Activated naive CD8-positive, alpha-beta T cell treated with anti-CD3 and anti-CD28 coated beads, Interleukin-2, amount 50 U/mL, for 24 hours (primary cell): Measurements from ENCODE around the gene FXYD3.
"Not testable (repeated sequence)": the region's sequence is repeated elsewhere in the genome, so short reads cannot be mapped to it uniquely, and the experiment has no call there.

Experiments
- ATAC-seq: fragments of 150-1000 bp; cut with Tn5 transposase; one replicate; pipeline ENCODE4 v1.10.0; 2021
- DNase-seq: peaks from one replicate; pipeline ENCODE4 v3.0.0; 2021
- H3K27ac Mint-ChIP-seq: one replicate; pipeline ENCODE4 v1.8.0; 2021; ENCODE audit warnings: mild to moderate bottlenecking, mixed read lengths
- H3K27me3 Mint-ChIP-seq: one replicate; pipeline ENCODE4 v1.8.0; 2021; ENCODE audit warnings: mixed read lengths
- H3K36me3 Mint-ChIP-seq: one replicate; pipeline ENCODE4 v1.8.0; 2021; ENCODE audit warnings: low read depth, mixed read lengths
- H3K4me1 Mint-ChIP-seq: one replicate; pipeline ENCODE4 v1.8.0; 2021; ENCODE audit warnings: mixed read lengths
- H3K4me3 Mint-ChIP-seq: one replicate; pipeline ENCODE4 v1.8.0; 2021; ENCODE audit warnings: mild to moderate bottlenecking, moderate library complexity, mixed read lengths
- H3K9me3 Mint-ChIP-seq: one replicate; pipeline ENCODE4 v1.8.0; 2021; ENCODE audit warnings: mixed read lengths

Gene FXYD3

DNA sequence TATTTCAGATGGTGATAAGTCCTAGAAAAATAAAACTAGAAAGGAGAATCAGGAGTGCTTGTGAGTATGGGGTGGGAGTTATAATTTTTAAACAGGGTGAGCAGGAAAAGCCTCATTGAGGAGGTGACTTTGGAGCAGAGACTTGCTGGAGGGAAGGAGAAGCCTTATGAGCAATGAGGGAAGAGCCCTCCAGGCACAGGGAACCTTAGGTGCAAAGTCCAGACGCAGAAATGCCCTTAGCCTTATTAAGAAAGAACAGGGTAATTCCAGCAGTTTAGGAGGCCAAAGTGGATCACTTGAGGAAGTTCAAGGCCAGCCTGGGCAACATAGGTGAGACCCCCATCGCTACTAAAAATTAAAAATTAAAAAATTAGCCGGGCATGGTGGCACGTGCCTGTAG, 21.0 kb upstream of the FXYD3 start:
- ATAC-seq (no peak), DNase-seq (no peak)
- H3K4me3 Mint-ChIP-seq: no peak overlapping the region
- no peaks in the 10 kb centered on the region for H3K36me3 Mint-ChIP-seq
- no peaks in the 10 kb centered on the region for H3K9me3 Mint-ChIP-seq
- peaks cover 2% of the 10 kb centered on the region for H3K4me1 Mint-ChIP-seq
- H3K27ac Mint-ChIP-seq: no peak overlapping the region
- peaks cover 6% of the 10 kb centered on the region for H3K27me3 Mint-ChIP-seq

- DNase-seq (no peak), ATAC-seq (no peak)
- H3K36me3 Mint-ChIP-seq: no peaks in the 10 kb centered on the region
- no peak overlapping the region for H3K27ac Mint-ChIP-seq
- H3K9me3 Mint-ChIP-seq: no peaks in the 10 kb centered on the region
- H3K4me3 Mint-ChIP-seq: no peak overlapping the region
- H3K4me1 Mint-ChIP-seq: no peaks in the 10 kb centered on the region
- no peaks in the 10 kb centered on the region for H3K27me3 Mint-ChIP-seq
Observed at GRCh38 chr19:35095667-35096368, 19.8 kb upstream of the FXYD3 start.

DNA sequence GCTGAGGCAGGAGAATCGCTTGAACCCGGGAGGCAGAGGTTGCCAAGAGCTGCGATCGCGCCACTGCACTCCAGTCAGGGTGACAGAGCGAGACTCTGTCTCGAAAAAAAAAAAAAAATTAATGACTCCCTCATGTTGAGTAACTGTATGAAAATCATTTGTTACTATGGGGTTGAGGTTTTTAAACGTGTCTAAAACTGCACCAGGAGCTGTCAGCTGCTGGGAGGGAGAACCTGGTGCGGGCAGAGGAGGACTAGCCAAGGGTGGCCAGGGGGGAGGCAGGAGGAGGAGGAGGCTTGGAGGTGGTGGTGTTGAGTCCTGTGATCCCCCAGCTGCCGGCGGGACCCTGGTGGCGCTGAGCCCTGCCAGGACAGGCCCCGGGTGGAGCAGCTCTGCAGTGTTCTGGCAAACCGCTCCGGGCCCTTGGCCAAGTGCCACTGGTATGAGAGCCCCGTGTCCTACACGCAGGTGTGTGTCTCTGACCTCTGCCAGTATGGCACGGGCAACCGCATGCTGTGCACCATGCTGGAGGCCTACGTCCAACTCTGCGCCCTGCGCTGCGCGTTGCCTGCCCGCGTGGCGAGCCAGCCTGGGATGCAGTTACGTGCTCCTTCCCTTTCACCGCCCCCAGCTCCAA, 17.1 kb upstream of the FXYD3 start:
- H3K27ac Mint-ChIP-seq: no peak overlapping the region
- no peaks in the 10 kb centered on the region for H3K4me1 Mint-ChIP-seq

DNA sequence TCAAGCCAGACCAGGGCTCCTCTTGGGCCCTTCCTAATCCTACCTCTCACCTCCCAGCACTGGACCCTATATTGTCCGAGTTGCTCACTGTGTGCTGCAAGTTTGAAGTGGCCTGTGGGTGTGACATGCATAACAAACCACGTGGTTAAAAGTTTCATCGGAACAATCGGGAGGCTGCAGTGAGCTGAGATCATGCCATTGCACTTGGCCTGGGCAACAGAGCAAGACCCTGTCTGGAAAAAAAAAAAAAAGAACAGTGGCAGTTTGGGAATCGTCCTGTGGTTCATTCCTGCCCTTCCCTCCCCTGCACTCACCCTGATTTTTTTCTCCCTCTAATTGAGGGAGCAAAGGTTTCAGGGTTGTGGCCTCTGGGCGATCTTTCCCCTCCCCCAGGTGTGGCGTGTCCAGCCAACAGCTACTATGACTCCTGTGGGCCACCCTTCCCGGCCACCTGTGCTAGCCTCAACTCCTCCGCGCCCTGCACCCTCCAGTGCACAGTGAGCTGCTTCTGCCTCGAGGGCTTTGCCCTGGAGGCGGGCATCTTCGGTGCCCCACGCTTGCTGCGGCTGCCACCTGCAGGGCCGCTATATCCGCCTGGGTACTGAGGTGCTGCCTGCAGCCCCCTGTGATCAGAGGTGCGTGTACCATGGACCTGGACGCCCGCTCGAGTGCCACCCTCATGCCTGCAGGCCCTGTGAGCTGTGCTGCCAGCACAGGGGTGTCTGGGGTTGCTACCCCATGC, 16.3 kb upstream of the FXYD3 start:
- no peak for DNase-seq
- no peaks in the 10 kb centered on the region for H3K4me1 Mint-ChIP-seq
- H3K9me3 Mint-ChIP-seq: no peaks in the 10 kb centered on the region
- no peaks in the 10 kb centered on the region for H3K36me3 Mint-ChIP-seq
- H3K4me3 Mint-ChIP-seq: no peak overlapping the region
- H3K27me3 Mint-ChIP-seq: no peaks in the 10 kb centered on the region
- ATAC-seq: no peak
- H3K27ac Mint-ChIP-seq: no peak overlapping the region

More for the DNA sequence above, 17.1 kb upstream of the FXYD3 start:
- Mint-ChIP-seq H3K4me3 (no peak overlapping the region), H3K9me3 (no peaks in the 10 kb centered on the region), H3K36me3 (no peaks in the 10 kb centered on the region), H3K27me3 (no peaks in the 10 kb centered on the region)
- ATAC-seq (no peak), DNase-seq (no peak)

GRCh38 chr19:35099897-35100275, 15.7 kb upstream of the FXYD3 start:
- ATAC-seq: no peak
- Mint-ChIP-seq H3K4me1 (no peaks in the 10 kb centered on the region), H3K27me3 (no peaks in the 10 kb centered on the region), H3K4me3 (no peak overlapping the region), H3K9me3 (no peaks in the 10 kb centered on the region), H3K36me3 (no peaks in the 10 kb centered on the region), H3K27ac (no peak overlapping the region)
- no peak for DNase-seq

- Mint-ChIP-seq H3K4me3 (no peak overlapping the region), H3K9me3 (no peaks in the 10 kb centered on the region), H3K36me3 (no peaks in the 10 kb centered on the region), H3K27me3 (no peaks in the 10 kb centered on the region), H3K27ac (no peak overlapping the region), H3K4me1 (no peaks in the 10 kb centered on the region)
- no peak for DNase-seq
- ATAC-seq: no peak
Observed at GRCh38 chr19:35100588-35101533, 14.8 kb upstream of the FXYD3 start.

DNA sequence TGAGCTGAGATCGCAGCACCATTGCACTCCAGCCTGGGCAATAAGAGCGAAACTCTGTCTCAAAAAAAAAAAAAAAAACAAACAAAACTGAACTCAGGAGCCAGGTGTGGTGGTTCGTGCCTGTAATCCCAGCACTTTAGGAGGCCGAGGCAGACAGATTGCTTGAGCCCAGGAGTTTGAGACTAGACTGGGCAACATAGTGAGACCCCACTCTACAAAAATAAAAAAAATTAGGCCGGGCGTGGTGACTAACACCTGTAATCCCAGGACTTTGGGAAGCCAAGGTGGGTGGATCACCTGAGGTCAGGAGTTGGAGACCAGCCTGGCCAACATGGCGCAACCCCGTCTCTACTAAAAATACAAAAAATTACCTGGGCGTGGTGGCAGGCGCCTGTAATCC, 13.7 kb upstream of the FXYD3 start:
- not testable (repeated sequence) for ATAC-seq, H3K9me3 Mint-ChIP-seq, H3K27ac Mint-ChIP-seq, H3K36me3 Mint-ChIP-seq, H3K4me3 Mint-ChIP-seq, DNase-seq, H3K4me1 Mint-ChIP-seq, H3K27me3 Mint-ChIP-seq

DNA sequence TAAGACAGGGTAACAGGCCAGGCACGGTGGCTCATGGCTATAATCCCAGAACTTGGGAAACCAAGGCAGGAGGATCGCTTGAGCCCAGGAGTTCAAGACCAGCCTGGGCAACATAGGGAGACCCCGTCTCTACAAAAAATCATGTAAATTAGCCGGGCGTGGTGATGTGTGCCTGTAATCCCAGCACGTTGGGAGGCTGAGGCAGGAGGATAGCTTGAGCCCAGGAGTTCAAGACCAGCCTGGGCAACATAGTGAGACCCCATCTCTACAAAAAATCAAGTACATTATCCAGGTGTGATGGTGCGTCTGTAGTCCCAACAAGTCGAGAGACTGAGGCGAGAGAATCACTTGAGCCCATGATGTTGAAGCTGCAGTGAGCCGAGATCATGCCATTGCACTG, 12.0 kb upstream of the FXYD3 start:
- H3K4me1 Mint-ChIP-seq: peaks cover 12% of the 10 kb centered on the region
- H3K27me3 Mint-ChIP-seq, H3K9me3 Mint-ChIP-seq, DNase-seq, ATAC-seq, H3K4me3 Mint-ChIP-seq, H3K27ac Mint-ChIP-seq, H3K36me3 Mint-ChIP-seq: not testable (repeated sequence)

GRCh38 chr19:35104361-35104760, 11.3 kb upstream of the FXYD3 start:
- Mint-ChIP-seq H3K4me1 (peaks cover 12% of the 10 kb centered on the region), H3K27me3 (no peaks in the 10 kb centered on the region), H3K36me3 (no peaks in the 10 kb centered on the region), H3K27ac (no peak overlapping the region), H3K4me3 (no peak overlapping the region), H3K9me3 (no peaks in the 10 kb centered on the region)
- DNase-seq (no peak), ATAC-seq (no peak)

GRCh38 chr19:35105047-35105410, 10.6 kb upstream of the FXYD3 start:
- no peaks in the 10 kb centered on the region for H3K9me3 Mint-ChIP-seq
- no peak overlapping the region for H3K27ac Mint-ChIP-seq
- H3K27me3 Mint-ChIP-seq: no peaks in the 10 kb centered on the region
- no peaks in the 10 kb centered on the region for H3K36me3 Mint-ChIP-seq
- no peak overlapping the region for H3K4me3 Mint-ChIP-seq
- DNase-seq (no peak), ATAC-seq (no peak)
- peaks cover 12% of the 10 kb centered on the region for H3K4me1 Mint-ChIP-seq

- peaks cover 12% of the 10 kb centered on the region for H3K4me1 Mint-ChIP-seq
- H3K27ac Mint-ChIP-seq: no peak overlapping the region
- H3K27me3 Mint-ChIP-seq: peaks cover under 1% of the 10 kb centered on the region
- no peak for DNase-seq
- ATAC-seq: no peak
- no peaks in the 10 kb centered on the region for H3K9me3 Mint-ChIP-seq
- no peaks in the 10 kb centered on the region for H3K36me3 Mint-ChIP-seq
- H3K4me3 Mint-ChIP-seq: no peak overlapping the region
Observed at GRCh38 chr19:35105411-35106290, 10.0 kb upstream of the FXYD3 start.

GRCh38 chr19:35106291-35106583, 9.4 kb upstream of the FXYD3 start:
- Mint-ChIP-seq H3K36me3 (no peaks in the 10 kb centered on the region), H3K4me3 (no peak overlapping the region), H3K9me3 (no peaks in the 10 kb centered on the region), H3K4me1 (peaks cover 12% of the 10 kb centered on the region), H3K27me3 (peaks cover 3% of the 10 kb centered on the region), H3K27ac (no peak overlapping the region)
- DNase-seq (no peak), ATAC-seq (no peak)

GRCh38 chr19:35106898-35107541, 8.6 kb upstream of the FXYD3 start:
- Mint-ChIP-seq H3K9me3 (no peaks in the 10 kb centered on the region), H3K4me3 (no peak overlapping the region), H3K27ac (no peak overlapping the region), H3K4me1 (peaks cover 12% of the 10 kb centered on the region), H3K36me3 (no peaks in the 10 kb centered on the region), H3K27me3 (peaks cover 3% of the 10 kb centered on the region)
- DNase-seq (no peak), ATAC-seq (no peak)
